Choroid plexus epithelial cell (primary cell): ENCODE measurements around the gene FOXO6.

Experiments
- DNase-seq: peaks from one replicate; pipeline ENCODE4 v3.0.0-alpha.2; 2010; ENCODE audit warnings: low read depth
- H3K4me3 ChIP-seq: 2 replicates; pipeline ENCODE4 v1.5.1; 2011; ENCODE audit warnings: low read depth, mild to moderate bottlenecking, control low read depth, low read length, moderate library complexity
- CTCF ChIP-seq: conservative IDR thresholded peaks from 2 replicates; pipeline ENCODE4 v1.5.1; 2011; ENCODE audit warnings: low read depth, mild to moderate bottlenecking, control low read depth, inconsistent platforms, low read length, moderate library complexity

The FOXO6 gene

DNA sequence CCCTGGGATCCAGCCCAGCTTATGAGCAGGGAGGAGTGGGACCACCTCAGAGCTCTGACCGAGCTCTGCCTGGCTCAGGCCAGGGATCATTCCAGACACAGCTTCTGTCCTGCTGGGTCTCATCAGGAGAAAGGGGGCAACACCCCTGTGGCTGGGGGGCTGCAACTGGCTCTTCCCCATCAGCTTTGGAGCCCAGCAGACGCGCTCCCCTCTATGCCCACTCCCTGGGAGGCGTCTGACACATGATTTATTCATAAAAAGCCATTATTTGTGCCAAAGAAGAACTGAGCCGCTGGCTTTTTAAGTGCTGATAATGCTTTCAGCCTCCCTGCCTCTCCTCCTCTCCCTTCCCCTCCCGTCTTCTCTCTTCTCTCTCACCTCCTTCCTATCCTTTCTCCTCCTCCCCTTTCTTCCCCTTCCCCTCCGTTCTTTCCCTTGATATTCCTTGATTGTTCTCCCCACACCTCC is 25.0 kb downstream of the FOXO6 start:
- no peak overlapping the region for H3K4me3 ChIP-seq
- TF ChIP-seq CTCF = no peak
- DNase-seq = no peak

DNA sequence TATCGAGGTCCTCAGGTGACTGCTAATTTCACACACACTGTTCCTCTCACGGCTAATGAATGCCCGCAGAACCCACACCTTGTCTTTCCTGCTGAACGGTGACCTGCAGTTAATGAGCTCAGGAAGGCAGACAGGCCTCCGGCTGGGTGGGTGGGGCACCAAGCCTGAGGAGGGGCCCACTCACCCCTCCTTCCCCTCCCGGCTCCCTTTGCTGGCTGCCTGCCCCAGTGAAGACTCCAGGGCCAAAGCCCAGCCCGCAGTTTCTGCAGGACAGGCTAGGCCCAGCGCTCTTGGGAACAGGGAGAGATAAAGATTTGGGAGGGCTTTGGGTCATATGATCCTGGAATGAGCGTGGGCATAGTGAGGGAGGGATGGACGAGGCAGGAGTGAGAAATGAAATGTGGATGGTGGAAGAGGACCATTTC is 26.4 kb downstream of the FOXO6 start:
- no peak for TF ChIP-seq CTCF
- H3K4me3 ChIP-seq = no peak overlapping the region
- peak; percentile 49 for DNase-seq

- TF ChIP-seq CTCF = no peak
- H3K4me3 ChIP-seq = no peak overlapping the region
- no peak for DNase-seq
These were observed 27.3 kb downstream of the FOXO6 start for GRCh38 chr1:41388510-41388909.

- no peak for DNase-seq
- H3K4me3 ChIP-seq = no peak overlapping the region
- TF ChIP-seq CTCF = no peak
These were observed 27.8 kb downstream of the FOXO6 start for GRCh38 chr1:41389009-41389408.

DNA sequence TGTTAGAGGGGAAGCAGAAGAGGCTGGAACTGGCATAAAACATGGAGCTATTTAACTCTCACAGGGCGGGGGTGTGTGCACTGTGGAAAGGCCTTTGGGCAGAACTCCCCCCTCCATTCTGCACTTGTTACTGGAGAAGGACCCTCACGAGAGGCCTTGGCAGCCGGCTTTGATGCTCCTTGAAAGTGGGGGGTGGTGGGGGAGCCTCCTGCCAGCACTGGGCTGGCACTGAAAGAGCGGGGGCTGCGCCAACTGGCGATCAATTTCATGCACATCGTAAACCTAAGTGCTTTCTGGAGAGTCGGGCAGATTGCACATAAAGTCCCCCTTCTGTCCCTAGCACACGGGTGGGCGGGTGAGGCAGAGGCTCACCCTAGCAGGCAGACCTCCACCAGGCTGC is 28.9 kb downstream of the FOXO6 start:
- no peak overlapping the region for H3K4me3 ChIP-seq
- TF ChIP-seq CTCF = no peak
- DNase-seq = no peak

DNA sequence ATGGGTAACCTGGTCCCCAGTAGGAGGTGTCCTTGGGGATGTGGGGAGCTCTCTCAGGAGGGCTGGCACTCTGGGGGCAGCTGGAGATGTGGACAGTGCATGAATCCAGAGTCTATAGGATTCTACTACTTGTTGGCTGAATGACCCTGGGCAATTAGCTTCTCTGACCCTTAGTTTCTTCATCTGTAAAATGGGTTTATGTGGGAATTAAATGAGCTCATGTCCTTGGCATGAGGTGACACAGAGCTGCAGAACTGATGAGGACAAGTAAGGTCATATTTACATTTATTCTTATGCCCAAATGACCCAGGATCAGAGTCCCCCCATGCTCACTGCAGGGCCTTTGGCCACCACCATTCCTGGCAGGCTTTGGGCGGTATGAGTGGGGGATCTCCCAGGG is 29.3 kb downstream of the FOXO6 start:
- DNase-seq = no peak
- TF ChIP-seq CTCF = no peak
- H3K4me3 ChIP-seq = no peak overlapping the region

GRCh38 chr1:41391834-41392527 is 30.7 kb downstream of the FOXO6 start:
- DNase-seq = no peak
- H3K4me3 ChIP-seq = no peak overlapping the region
- TF ChIP-seq CTCF = no peak
